Vagina (tissue), 2 donors: Measurements from ENCODE around the gene KCTD5. TPM values are rescaled to one million over a fixed set of nuclear protein-coding genes. Genes with fewer than 3 reads are reported as not detected.
A peak's percentile ranks its signal among the peaks of the same experiment; 100 is the strongest.

Source experiments
- DNase-seq, 2 donors: peaks; one replicate each; pipeline ENCODE4 v3.0.0-alpha.2; 2017; ENCODE audit errors: extremely low spot score in 2 of 2
- H3K27ac ChIP-seq: fragments of 200-600 bp; sonication (generic); one replicate; pipeline ENCODE4 v1.5.1; 2019
- H3K27me3 ChIP-seq: fragments of 200-600 bp; sonication (generic); one replicate; pipeline ENCODE4 v1.5.1; 2019
- H3K36me3 ChIP-seq, 2 donors: fragments of 200-600 bp; sonication (generic); one replicate each; pipeline ENCODE4 v1.5.1; 2017 to 2019
- H3K4me1 ChIP-seq: fragments of 200-600 bp; sonication (generic); one replicate; pipeline ENCODE4 v1.5.1; 2019
- H3K4me3 ChIP-seq, 2 donors: fragments of 200-600 bp; sonication (generic); 1 replicate in 1 of 2; 2 replicates in 1 of 2; pipeline ENCODE4 v1.5.1; 2016 to 2019
- H3K9me3 ChIP-seq: fragments of 200-600 bp; sonication (generic); one replicate; pipeline ENCODE4 v1.5.1; 2019
- POLR2A ChIP-seq, 2 donors: fragments of 450-650 bp; IDR thresholded peaks; one replicate each; pipeline ENCODE4 v1.6.1; 2017; ENCODE audit warnings: antibody characterized with exemption in 2 of 2, mild to moderate bottlenecking in 2 of 2, moderate library complexity in 2 of 2
- POLR2AphosphoS5 ChIP-seq, 2 donors: sonication (generic); formaldehyde crosslinking; IDR thresholded peaks; one replicate each; pipeline ENCODE4 v1.9.0; 2017; ENCODE audit warnings: antibody characterized with exemption in 2 of 2, mild to moderate bottlenecking in 2 of 2, low read depth in 1 of 2; ENCODE audit not compliant: insufficient read depth in 1 of 2
- intact Hi-C: fragments of 100-400 bp; cut with DNase I; formaldehyde crosslinking; loops from one replicate; pipeline ENCODE4 v1.15.1; 2023
- total RNA-seq: library from RNA; depleted of rRNA; stranded (reverse); fragments of >200 nt; gene quantifications from one replicate; pipeline ENCODE4 v1.2.3, GENCODE V29; 2016
- TF ChIP-seq, protein P1 (sequence below), 3 experiments: fragments of 450-650 bp in 2 of 3; fragments of 200-600 bp in 1 of 3; sonication (generic) in 1 of 3; IDR thresholded peaks; one replicate each; pipeline ENCODE4 v1.5.1; 2017 to 2019; ENCODE audit warnings: antibody characterized with exemption in 3 of 3, mild to moderate bottlenecking in 2 of 3, moderate library complexity in 2 of 3

KCTD5 gene
- total RNA-seq, 1 donor from 2014 or later, result 19.4 TPM

- Histone ChIP-seq H3K36me3 (no peaks in the 10 kb centered on the region), H3K9me3 (no peaks in the 10 kb centered on the region)
- intact Hi-C loops, result no loop called here
These were observed 66.6 kb downstream of the KCTD5 start for GRCh38 chr16:2748757-2749455.

GRCh38 chr16:2749476-2749875 is 67.2 kb downstream of the KCTD5 start:
- no peak for TF ChIP-seq POLR2A (IDR thresholded peaks at IDR 0.05)
- no peak for TF ChIP-seq POLR2AphosphoS5 (IDR thresholded peaks at IDR 0.05; ENCODE audit: insufficient read depth in 1 of 2, low read depth in 1 of 2)
- TF ChIP-seq, protein P1, sequence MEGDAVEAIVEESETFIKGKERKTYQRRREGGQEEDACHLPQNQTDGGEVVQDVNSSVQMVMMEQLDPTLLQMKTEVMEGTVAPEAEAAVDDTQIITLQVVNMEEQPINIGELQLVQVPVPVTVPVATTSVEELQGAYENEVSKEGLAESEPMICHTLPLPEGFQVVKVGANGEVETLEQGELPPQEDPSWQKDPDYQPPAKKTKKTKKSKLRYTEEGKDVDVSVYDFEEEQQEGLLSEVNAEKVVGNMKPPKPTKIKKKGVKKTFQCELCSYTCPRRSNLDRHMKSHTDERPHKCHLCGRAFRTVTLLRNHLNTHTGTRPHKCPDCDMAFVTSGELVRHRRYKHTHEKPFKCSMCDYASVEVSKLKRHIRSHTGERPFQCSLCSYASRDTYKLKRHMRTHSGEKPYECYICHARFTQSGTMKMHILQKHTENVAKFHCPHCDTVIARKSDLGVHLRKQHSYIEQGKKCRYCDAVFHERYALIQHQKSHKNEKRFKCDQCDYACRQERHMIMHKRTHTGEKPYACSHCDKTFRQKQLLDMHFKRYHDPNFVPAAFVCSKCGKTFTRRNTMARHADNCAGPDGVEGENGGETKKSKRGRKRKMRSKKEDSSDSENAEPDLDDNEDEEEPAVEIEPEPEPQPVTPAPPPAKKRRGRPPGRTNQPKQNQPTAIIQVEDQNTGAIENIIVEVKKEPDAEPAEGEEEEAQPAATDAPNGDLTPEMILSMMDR (IDR thresholded peaks at IDR 0.05), result no peak
- Histone ChIP-seq H3K4me3 (no peak overlapping the region), H3K9me3 (no peaks in the 10 kb centered on the region), H3K27me3 (no peaks in the 10 kb centered on the region), H3K36me3 (no peaks in the 10 kb centered on the region), H3K4me1 (peaks cover 21% of the 10 kb centered on the region), H3K27ac (no peak overlapping the region)
- intact Hi-C loops, result no loop called here
- DNase-seq, result no peak

More at GRCh38 chr16:2748757-2749455, 66.6 kb downstream of the KCTD5 start:
- no peak overlapping the region for H3K27ac ChIP-seq
- peaks cover 15% of the 10 kb centered on the region for H3K4me1 ChIP-seq
- DNase-seq, result no peak
- TF ChIP-seq POLR2A (IDR thresholded peaks at IDR 0.05) (no peak), POLR2AphosphoS5 (IDR thresholded peaks at IDR 0.05; ENCODE audit: insufficient read depth in 1 of 2, low read depth in 1 of 2) (no peak)
- TF ChIP-seq, protein P1 (IDR thresholded peaks at IDR 0.05), result no peak
- no peak overlapping the region for H3K4me3 ChIP-seq
- H3K27me3 ChIP-seq, result no peaks in the 10 kb centered on the region

DNA sequence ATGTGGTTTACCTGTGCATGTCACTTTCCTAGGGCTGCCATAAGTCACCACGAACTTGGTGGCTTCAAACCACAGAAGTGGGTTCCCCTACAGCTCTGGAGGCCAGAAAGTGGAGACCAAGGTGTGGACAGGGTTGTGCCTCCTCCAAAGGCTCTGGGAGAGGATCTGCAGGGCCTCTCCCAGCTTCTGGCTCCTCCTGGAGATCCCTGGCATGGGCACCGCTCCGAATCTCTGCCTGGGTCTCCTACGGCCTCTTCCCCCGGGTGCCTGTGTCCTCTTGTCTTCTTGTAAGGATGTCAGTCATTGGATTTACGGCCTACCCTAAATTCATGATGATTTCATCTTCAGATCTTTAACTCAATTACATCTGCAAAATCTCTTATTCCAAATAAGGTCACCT is 67.6 kb downstream of the KCTD5 start:
- Histone ChIP-seq H3K9me3 (no peaks in the 10 kb centered on the region), H3K4me1 (peaks cover 25% of the 10 kb centered on the region), H3K27ac (no peak overlapping the region), H3K36me3 (no peaks in the 10 kb centered on the region), H3K4me3 (no peak overlapping the region), H3K27me3 (no peaks in the 10 kb centered on the region)
- DNase-seq, result no peak
- intact Hi-C loops, result no loop called here
- TF ChIP-seq POLR2AphosphoS5 (IDR thresholded peaks at IDR 0.05; ENCODE audit: insufficient read depth in 1 of 2, low read depth in 1 of 2) (no peak), POLR2A (IDR thresholded peaks at IDR 0.05) (no peak)
- TF ChIP-seq, protein P1 (IDR thresholded peaks at IDR 0.05), result no peak

- Histone ChIP-seq H3K9me3 (no peaks in the 10 kb centered on the region), H3K36me3 (peaks cover 0 to 6% of the 10 kb centered on the region in 2 donors), H3K4me1 (peaks cover 42% of the 10 kb centered on the region), H3K27ac (peak overlapping the region; percentile 98), H3K27me3 (no peaks in the 10 kb centered on the region), H3K4me3 (peak overlapping the region; percentile 80 to 97)
- TF ChIP-seq POLR2A (IDR thresholded peaks at IDR 0.05) (no peak), POLR2AphosphoS5 (IDR thresholded peaks at IDR 0.05; ENCODE audit: insufficient read depth in 1 of 2, low read depth in 1 of 2) (no peak)
- TF ChIP-seq, protein P1 (IDR thresholded peaks at IDR 0.05), result no peak
- no peak for DNase-seq
- intact Hi-C loops, result no loop called here
These were observed 69.3 kb downstream of the KCTD5 start for GRCh38 chr16:2751577-2752034.
